DMS114 treated with DMSO at 0.1 percent for 48 hours (cell line): ENCODE measurements around the gene PIK3CA.
"Not testable (repeated sequence)": the region's sequence is repeated elsewhere in the genome, so short reads cannot be mapped to it uniquely, and the experiment has no call there.

ENCODE experiments used
- DNase-seq: peaks from one replicate; lab custom pipeline; 2025; ENCODE audit not compliant: unreplicated experiment; lab: John Stamatoyannopoulos, UW

The PIK3CA gene

DNA sequence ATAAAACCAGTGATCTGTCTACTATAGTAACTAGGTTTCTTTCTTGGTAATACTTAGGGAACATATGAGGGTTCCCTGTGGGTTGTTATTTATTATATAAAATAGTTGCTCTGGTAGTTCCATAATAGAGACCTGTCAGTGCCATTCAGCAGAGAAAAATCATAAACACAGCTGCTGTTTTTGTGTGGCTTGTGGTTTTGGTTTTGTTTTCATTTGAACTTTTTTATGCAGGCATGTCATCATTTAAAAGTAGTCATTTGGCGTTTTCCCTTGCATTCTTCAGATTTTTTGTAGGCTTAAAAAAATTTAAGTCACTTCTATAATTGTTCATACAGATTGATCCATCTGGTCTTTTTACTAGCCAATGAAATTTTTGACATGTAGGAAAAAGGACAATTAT, 47.9 kb downstream of the PIK3CA start:
- no peak for DNase-seq

DNA sequence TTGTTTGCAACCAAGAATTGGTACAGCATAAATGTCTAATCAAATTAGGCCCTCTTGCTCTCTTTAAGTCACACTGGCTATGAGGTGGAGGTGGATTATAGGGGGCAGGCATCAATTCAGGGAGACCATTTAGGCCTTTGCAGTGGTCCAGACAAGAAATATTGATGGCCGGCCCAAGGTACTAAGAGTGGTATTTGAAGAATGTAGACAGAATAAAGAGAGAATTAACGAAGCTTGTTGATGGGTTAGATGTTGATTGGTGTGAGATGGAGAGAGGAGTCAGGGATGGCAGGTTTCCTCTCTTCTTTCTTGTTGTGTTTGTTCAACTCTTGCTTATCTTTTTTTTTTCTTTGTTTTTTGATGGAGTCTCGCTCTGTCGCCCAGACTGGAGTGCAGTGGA, 48.5 kb downstream of the PIK3CA start:
- DNase-seq, result no peak

DNA sequence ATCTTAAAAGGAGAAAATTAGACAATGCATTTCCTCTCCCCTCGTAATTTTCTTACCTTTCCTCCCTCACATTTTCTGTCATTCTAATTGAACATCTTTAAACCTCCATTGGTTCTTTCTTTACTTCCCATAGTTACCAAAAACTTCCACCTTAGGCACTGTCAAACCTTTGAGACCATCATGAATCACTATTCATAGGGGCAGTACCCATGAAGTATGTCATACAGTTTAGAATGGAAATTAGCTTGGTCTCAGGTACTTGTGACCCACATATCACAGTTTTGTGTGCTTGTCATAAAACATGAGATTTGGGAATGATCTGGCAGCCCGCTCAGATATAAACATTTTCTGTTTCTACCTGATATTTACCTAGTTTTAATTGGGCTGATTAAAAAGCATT, 52.6 kb downstream of the PIK3CA start:
- DNase-seq, result no peak

DNA sequence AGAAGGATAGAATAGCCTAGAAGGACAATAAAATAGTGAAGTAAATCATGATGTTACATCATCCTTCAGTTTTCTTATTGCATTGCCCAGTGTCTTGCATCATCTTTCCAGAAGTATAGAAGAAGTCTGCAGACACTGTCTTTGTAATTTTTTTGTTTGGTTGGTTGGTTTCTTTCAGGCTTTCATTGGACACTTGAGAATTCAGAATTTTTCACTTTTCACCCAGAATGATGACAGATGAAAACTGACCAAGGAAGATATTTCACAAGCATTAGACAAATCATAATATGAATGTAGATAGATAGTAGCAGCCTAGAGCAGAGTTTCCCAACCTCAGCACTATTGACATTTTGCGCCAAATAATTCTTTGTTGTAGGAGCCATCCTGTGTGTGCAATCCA, 67.4 kb downstream of the PIK3CA start:
- not testable (repeated sequence) for DNase-seq

DNA sequence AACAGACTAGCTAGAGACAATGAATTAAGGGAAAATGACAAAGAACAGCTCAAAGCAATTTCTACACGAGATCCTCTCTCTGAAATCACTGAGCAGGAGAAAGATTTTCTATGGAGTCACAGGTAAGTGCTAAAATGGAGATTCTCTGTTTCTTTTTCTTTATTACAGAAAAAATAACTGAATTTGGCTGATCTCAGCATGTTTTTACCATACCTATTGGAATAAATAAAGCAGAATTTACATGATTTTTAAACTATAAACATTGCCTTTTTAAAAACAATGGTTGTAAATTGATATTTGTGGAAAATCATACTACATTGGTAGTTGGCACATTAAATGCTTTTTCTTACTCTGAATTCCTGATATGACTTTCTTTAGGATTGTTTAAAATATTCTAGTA, 70.1 kb downstream of the PIK3CA start:
- DNase-seq, result not testable (repeated sequence)

DNA sequence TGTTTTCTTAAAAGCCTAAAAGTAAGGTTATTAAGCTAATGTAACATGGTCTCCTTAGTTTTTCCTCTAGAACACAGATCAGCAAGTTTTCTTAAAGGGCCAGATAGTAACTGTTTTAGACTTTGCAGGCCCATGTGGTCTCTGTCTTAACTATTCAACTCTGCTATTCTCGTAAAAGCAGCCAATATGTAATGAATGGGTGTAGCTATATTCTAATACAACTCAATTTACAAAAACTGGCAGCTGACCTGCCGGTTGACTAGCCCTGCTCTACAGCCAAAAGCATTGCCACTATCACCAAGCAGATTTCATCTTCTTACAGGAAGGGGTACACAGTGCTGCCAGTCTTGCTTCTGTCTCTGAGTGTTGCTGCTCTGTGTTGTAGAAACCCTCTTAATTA, 75.4 kb downstream of the PIK3CA start:
- DNase-seq, result no peak

DNA sequence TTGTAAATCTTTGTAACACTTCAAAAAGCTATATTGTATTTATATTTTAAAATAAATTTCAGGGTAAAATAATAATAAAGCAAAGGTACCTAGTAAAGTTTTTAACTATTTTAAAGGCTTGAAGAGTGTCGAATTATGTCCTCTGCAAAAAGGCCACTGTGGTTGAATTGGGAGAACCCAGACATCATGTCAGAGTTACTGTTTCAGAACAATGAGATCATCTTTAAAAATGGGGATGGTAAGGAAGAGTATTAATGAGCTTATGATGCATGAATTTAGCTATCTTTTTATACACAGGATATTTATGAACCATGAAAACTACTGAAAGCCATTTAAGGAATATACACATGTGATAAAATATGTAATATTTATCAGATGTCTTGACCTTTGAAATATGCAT, 76.4 kb downstream of the PIK3CA start:
- DNase-seq, result no peak

DNA sequence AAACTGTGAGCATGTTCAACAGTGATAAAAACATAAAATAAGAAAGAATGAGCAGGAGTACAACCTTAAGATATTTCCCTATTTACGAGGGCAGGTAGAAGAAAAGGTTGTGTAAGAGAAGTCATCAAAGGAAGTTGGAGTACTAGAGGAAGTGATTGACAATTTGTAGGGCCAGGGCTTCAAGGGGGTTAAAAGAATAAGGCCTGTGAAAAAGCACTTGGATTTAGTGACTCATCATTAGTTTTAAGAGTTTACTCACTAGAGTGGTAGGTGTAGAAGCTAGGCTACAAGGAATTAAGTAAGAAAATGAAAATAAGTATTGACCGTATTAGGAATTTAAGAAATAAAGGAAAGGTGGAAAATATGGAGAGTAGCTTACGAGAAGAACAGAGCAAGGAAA, 79.2 kb downstream of the PIK3CA start:
- DNase-seq, result no peak

DNA sequence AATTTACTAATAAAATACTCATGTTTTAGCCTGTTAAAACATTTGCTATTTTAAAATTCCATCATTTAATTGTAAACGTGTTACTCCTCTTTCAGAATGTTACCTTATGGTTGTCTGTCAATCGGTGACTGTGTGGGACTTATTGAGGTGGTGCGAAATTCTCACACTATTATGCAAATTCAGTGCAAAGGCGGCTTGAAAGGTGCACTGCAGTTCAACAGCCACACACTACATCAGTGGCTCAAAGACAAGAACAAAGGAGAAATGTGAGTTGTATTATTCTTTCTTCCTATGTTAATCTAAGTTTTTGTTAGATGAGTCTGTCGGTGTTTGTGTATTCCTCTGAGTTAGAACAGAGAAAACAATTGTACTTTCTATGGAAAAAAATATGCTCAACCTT, 81.0 kb downstream of the PIK3CA start:
- DNase-seq, result no peak

DNA sequence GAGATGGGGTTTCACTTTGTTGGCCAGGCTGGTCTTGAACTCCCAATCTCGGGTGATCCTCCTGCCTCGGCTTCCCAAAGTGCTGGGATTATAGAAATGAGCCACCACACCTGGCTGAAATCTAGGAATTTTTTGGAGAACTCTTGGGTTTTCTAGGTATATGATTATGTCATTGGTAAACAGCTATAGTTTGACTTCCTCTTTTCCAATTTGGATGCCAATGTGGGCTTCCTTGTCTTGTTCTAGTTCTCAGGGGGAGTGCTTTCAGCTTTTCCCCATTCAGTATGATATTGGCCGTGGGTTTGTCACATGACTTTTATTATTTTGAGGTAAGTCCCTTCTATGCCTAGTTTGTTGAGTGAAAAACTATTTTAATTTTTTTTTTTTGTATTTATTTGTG, 84.9 kb downstream of the PIK3CA start:
- no peak for DNase-seq

DNA sequence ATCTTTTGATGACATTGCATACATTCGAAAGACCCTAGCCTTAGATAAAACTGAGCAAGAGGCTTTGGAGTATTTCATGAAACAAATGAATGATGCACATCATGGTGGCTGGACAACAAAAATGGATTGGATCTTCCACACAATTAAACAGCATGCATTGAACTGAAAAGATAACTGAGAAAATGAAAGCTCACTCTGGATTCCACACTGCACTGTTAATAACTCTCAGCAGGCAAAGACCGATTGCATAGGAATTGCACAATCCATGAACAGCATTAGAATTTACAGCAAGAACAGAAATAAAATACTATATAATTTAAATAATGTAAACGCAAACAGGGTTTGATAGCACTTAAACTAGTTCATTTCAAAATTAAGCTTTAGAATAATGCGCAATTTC, 86.0 kb downstream of the PIK3CA start:
- no peak for DNase-seq

DNA sequence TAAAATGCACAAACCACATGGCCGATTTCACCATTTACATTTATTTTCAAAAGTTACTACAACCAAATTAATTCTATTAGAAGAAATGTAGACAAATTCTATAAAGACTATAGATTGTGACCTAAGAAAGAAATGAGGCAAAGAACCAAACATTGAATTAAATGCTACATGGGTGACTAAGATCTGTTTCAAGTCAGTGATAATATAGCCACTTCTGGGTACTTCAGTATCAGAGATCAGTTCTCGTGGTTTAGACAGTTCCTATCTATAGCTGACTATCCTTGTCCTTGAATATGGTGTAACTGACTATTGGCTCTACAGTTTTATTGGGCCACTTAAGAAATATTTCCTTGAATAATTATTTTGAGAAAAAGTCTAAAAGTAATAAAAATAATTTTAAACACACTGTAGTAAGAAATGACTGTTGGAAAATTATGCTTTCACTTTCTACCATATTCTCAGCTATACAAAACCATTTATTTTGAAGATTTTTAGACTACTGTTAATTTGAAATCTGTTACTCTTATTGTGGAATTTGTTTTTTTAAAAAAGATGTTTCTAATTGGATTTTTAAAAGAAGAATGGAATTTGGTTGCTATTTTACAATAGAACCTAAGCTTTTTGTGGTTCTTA, 88.6 kb downstream of the PIK3CA start:
- DNase-seq, result no peak

DNA sequence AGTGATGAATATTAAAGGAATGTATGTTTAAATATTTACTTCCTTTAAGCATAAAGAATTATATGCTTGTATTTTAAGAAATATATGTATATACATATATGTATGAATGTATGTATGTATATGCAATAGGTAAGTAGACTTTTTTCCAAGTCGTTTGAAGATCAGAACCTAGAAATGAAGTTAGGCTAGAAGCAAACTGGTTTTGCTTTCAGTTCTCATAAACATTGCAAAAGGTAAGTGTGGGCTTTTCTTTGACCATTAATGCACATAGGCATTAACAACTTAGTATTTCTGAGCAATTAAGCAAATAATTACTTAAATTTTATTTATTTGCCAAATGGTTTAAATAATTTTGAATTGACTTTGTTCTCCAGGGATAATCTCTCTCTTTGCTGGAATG, 92.1 kb downstream of the PIK3CA start:
- DNase-seq, result not testable (repeated sequence)

DNA sequence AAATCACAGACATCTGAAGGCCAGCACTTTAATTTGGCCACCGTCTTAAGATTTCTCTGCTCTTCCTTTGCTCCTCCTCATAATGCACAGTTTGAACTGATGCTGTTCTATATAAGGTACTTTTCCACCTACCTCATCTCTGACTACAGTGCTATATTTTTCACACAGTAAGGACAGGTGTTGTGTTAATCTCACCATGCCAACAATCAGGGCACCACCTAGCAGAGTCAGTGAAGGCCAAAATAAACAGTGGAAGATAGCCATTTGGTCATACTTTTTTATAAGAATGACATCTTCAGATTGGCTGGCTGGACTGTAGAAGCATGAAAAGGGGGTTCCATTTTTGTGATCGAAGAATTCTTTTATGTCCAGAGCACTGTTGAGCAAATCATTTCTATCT, 94.7 kb downstream of the PIK3CA start:
- not testable (repeated sequence) for DNase-seq

DNA sequence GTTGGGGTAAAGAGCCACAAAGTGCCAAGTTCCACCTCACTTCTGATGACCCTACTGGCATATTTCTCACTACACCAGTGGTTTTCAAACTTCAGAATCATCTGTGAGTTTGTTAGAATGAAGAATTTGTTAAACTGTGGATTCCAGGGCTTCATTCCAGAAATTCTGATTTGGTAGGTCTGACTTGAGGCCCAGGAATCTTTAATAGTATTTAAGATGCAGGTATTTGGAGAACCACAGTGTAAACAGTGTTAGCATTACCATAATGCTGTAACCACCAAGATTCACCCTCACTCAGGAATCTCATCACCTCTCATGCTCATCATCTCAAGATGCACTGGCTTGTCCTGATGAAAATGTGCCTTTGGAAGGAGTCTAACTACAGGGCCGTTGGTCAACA, 96.7 kb downstream of the PIK3CA start:
- no peak for DNase-seq

DNA sequence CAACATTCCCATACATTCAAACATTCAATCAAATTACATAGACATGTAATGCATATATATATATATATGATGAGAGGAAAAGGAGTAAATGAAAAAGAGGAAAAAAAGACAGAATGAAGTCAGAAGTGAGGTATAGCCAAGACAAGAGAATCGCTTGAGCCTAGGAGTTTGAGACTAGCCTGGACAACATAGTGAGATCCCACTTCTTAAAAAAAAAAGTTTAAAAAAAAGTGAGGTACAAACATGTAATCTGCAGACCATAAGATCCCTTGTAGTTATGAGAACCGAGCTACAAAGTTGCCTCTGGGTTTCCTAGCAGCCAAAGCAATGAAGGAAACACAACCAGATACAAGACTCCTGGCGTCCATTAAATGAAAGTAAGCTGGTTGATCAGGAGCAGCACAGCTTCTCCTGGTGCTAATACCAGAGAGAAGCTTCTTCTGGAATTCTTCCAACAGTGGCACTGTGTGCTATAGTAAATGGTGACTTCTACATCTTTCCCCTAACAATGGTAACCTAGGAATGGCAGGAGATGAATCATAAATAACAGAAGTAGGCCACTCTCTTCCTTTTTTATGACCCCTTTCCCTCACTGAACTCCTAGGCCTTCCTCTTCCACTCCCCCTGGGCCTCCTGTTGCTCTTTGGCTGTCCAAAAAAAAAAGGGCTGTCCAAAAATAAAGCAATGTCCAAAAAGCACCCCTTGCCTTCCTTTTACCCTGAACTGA, 99.3 kb downstream of the PIK3CA start:
- no peak for DNase-seq

DNA sequence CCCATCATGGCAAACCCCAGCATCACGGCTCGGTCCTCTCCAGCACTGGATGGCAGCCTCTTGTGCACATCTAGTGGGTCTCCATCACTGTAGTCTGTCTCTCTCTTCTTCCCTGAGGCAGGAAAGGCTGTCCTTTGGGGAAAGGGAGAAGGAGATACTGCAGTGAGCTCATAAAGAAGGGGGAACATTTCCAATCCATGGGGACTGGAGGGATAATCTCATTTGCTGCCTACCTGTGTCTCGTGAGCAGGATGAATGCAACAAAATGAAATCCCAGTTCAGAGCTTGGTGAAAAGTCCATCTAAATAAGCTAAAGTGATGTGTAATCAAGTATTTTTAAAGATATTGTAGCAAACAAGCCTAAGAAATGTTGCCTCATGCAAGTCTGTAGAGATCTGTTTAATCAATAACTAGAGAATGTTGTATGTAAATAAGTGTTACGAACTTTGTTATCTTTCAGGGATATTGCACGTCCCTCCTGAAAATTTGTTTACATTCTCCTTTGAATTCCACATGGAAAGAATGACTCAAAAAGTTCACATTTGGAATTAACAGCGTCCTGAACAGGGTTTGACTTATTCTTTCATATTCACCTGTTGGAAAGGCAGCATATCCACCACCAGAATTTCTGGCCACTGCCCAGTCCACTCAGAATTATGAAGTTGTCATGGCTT, 102.8 kb downstream of the PIK3CA start, which contains the start of gene KCNMB3:
KCNMB3 (minus strand) TSS at position 312 of the 674 bp plus-strand sequence; CDS start at position 188, 124 bp downstream.
- no peak for DNase-seq

DNA sequence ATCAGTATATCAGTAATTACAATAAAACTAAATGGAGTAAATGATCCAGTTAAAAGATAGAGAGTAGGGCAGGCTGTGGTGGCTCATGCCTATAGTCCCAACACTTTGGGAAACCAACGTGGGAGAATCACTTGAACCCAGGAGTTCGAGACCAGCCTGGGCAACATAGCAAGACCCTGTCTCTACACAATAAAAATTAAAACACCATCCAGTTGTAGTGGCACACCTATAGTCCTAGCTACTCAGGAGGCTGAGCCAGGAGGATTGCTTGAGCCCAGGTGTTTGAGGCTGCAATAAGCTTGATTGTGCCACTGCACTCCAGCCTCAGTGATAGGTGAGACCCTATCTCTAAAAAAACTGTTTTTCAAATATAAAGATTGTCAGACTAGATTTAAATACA, 108.7 kb downstream of the PIK3CA start:
- no peak for DNase-seq

DNA sequence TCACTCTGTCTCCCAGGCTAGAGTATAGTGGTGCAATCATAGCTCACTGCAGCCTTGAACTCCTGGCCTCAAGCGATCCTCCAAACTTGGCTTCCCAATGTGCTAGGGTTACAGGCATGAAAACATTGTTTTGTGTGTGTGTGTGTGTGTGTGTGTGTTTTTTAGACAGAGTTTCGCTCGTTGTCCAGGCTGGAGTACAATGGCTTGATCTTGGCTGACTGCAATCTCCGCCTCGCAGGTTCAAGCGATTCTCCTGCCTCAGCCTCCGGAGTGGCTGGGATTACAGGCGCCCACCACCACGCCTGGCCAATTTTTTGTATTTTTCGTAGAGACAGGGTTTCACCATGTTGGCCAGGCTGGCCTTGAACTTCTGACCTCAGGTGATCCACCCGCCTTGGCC, 109.6 kb downstream of the PIK3CA start:
- not testable (repeated sequence) for DNase-seq

DNA sequence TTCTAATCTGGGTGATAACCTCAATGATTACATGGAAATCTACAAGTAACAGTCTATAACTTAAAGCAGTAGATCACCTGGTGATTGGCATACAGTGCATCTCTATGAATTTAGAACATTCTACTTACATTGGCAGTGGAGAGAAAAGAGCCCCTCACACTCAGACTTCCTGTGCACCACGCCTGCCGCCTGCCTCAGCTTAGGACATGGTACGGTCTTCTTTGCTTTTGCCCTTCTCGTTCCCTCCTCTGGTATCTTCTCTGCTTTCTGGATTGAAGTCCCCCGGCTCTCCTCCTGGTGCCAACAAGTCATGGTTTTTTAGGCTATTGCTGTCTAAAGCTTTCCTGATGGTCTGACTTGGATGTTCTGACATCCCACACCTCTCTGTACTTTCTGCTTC, 110.7 kb downstream of the PIK3CA start:
- no peak for DNase-seq

DNA sequence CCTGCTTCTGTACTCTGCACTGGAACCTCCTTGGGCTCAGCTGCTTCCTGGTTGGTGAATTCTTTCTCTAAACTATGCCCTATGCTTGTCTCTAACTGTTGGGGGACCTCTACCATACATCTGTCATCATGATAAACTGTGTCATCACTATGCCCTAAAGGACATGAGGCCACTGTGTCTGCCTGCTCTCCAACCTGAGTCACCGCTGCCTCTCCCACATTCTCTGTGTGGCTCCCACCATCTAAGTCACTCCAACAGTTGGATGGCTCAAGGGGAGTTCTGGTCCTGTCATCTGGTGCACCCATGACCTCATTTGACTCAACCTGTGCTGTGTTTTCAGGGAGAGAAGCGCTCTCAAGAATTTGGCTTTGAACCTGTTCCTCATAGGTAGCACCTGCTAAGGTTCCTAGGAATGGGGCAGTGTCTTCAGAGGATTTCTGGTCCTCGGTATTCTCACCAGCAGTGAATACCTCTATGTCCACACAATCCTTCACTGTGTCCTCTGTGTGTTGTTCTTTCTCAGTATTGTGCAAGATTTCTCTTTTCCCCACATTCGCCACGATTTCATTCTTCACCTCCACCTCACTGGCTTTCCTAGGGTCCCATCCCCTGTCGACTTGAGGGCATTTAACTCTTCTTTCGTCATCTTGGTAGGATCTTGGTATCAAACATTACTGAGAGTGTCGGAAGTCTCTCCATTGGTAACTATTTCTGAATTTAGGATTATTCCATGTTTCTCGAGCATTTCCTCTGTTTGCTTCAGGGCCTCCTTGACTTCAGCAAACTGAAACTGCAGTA, 112.0 kb downstream of the PIK3CA start:
- DNase-seq, result not testable (repeated sequence)
